HG02852 (cell line): ENCODE results near the gene ARID1B.
"Not testable (repeated sequence)": the region's sequence is repeated elsewhere in the genome, so short reads cannot be mapped to it uniquely, and the experiment has no call there.

ENCODE experiments used
- ATAC-seq: cut with Tn5 transposase; IDR thresholded peaks from one replicate; pipeline ENCODE4 v1.9.1; 2021; ENCODE audit warnings: mild to moderate bottlenecking, moderate library complexity; ENCODE audit not compliant: unreplicated experiment

Gene ARID1B

DNA sequence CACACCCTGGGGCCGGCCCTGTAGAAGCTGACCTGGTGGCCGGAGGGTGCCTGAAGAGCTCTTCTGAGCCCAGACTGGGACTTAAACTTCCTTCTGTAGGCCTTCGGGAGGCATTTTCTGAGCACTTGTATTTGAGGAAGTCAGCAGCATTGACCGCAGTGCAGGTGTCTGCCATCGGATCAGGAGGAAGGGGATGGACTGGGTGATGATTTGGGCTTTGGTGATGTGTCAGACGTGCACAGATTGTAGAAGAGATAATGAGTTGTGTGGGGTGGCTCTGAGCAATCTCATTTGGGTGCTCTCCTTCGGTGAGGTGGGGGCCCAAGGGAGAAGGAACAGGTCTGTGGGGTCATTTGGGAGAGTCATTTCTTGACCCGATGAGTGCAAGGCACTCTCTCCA is 150.9 kb downstream of the ARID1B start:
- no peak for ATAC-seq

DNA sequence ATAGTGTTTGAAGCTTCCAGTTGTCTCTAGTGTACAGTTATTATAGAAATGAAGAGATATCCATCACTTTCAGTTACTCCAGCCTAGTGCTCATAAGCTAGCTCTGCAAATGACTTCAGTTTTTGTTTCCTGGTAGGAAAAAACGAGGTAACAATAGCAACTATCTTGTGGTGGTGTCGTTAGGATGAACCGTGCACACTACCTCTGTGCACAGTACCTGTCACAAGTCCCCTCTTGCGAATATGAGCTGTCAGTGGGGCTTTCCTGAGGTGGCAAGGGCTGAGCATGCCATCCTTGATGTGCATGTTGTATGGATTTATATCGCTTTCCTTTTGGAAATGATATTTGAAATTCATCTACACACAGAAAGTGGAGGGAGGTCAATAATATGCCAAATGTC is 151.8 kb downstream of the ARID1B start:
- no peak for ATAC-seq

DNA sequence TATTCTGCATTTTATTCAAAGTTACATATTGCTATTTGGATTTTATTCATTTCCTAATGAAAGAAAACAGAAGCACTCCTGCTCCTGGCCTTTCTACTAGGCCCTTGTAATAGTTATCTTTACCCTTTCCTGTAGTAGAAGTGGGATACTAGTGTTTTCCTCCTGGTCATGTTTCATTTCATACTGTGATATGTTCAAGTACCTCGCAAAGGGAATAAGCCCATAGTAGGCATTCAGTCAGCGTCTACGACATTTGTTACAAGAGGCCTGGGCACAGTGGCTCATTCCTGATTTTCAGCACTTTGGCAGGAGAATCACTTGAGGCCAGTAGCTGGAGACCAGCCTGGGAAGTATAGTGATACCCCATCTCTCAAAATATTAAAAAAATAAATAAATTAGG is 154.1 kb downstream of the ARID1B start:
- no peak for ATAC-seq

DNA sequence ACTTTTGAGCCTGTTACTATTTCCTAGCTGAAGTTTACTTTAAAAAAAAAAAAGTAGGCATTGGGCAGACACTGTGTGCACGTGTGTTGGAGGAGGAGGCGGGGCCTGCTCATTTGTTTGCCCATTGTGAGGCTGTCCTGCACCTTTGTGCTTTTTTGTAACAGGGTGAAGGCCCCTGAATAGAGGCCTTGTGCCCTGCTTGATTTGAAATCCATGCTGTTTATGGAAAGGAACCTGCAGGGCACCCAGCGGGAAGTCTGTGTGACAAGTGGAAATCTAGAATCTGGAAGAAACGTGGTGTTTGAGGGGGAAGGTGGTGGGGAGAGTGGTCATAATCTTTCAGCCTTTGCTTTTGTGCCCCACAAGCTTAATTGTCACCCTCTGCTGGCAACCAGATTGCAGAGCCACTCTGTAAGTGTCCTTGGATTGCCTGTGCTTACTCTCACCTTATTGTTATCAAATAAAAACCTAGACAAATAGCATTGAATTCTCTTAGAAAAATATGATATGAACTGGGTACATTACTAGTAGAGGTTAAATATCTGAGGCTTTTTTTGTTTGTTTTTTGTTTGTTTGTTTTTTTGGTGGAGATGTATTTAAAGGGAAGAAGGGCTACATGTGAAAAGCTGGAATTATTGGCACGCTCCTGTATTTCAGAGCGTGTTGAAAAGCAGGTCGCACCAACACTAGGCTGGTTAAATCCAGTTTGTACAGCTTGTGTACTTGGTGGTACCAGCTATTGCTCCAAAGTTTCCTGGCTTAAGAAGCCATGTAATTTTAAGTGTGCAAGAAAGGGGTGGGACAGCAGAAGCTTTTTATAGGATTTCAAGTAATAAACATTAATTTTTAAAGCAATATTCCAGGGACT is 156.3 kb downstream of the ARID1B start:
- no peak for ATAC-seq

DNA sequence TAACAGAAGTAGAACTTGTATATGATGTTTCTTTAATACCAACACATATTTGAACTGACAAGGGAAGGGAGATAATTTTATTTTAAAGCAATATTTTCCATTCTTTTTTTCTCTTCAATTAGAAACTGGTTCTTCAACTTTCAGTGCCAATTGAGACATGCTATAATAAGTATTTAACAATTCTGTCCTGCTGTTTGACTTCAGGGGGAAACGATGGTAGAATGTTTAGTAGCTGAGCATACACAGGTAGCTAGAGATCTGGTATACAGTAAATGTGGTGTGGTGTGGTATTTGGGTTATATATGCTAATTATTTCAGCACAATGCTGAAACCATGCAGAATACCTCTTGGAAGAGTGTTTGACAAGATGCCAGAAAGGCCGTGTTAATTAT is 156.9 kb downstream of the ARID1B start:
- ATAC-seq = no peak

DNA sequence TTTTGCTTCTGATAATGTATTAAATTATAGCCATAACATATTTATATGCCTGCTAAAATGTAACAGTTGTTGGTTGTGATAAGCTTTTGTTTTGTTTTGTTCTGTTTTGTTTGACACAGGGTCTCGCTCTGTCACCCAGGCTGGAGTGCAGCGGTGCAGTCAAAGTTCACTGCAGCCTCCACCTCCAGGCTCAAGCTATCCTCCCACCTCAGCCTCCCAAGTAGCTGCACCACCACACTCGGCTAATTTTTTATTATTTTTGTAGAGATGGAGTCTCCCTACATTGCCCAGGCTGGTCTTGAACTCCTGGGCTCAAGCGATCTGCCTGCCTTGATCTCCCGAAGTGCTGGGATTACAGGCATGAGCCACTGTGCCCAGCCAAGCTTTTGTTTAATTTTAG is 157.8 kb downstream of the ARID1B start:
- no peak for ATAC-seq

DNA sequence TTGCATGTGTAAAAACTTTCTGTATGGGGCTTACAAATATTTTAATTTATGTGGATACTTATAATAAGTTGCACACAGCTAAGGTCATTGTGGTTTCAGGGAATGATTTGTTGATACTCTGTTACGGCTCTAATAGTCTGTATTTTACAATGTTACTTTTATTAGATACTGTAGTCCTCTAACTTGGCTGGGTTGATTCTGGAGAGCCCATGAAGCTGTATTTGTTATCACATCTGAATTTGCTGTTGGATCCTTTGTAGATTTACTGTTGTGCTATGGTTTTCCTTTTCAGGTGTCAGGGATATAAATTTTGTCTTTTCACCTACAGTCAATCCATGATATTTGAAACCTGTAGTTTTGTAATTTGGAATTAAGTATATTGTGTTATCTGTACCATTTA is 161.0 kb downstream of the ARID1B start:
- ATAC-seq = no peak

DNA sequence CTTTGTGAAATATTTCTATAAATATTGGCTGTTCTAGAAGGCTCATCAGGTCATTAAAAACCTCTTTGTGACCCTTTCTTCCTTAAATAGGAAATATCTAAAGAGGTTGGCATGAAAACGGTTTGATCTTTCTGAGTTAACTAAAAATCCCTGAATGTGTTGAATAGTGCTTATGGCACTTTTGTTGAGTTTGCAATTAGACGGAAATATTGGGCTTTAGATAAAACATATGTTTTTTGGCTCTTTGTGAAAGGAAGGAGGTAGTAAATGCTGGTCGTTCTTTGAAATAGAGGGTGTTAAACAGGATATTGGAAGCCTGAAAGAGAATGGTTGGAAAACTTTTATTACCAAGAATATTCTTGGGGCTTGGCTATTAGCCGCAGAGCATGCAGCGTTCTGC is 163.0 kb downstream of the ARID1B start:
- ATAC-seq = no peak

DNA sequence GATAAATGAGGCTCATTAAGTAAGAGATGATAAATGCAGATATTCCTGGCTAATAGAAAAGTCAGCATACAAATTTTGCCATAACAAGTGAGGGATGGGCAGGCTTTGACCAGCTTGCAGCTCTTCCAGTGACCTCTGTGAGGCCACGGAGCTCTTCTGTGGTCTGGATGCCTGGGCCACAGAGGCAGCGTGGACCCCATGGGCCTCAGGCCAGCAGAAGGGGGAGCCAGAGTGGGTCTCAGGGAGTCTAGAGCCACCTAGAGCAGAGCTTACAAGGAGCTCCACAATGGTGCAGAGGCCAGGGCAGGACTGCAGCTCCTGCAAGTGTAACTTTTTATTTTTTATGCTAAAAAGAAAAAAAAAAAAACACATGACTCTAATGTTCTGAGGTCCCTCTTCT is 165.1 kb downstream of the ARID1B start:
- no peak for ATAC-seq

DNA sequence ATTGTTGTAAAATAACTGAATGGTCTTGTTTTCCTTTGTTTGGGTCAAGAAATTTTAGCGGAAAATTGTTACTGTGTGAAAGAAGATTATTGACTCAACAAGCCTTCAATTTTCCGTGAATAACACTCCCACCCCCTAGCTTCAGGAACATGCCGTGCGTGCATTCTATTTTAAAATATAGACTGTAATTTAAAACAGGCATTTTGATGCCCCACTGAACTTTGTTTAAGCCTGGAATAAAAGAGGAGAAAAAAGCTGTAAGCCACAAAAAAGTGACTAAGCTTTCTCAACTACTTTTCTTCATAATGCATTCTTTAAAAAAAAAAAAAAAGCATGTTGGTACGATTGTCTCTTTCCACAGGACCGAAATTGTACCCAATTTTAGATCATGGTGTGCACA is 166.0 kb downstream of the ARID1B start:
- ATAC-seq = no peak

DNA sequence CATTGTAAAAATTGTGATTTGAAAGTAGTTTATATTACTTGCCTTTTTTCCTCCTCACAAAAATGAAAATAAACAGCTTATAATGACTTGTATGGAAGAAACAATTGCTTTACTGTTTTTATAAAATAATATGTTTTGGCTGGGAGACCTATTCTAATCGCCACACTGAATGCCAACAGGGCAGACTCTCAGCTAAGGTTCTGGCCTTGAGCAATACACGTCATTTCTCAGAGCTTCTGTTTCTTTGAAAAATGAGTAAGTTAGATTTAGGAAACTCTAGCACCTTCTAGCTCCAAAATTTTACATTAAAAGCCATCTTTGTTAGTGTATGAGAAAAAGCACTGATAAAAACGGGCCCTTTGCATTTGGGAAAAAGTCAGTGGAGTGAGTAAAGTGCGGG is 166.6 kb downstream of the ARID1B start:
- no peak for ATAC-seq

DNA sequence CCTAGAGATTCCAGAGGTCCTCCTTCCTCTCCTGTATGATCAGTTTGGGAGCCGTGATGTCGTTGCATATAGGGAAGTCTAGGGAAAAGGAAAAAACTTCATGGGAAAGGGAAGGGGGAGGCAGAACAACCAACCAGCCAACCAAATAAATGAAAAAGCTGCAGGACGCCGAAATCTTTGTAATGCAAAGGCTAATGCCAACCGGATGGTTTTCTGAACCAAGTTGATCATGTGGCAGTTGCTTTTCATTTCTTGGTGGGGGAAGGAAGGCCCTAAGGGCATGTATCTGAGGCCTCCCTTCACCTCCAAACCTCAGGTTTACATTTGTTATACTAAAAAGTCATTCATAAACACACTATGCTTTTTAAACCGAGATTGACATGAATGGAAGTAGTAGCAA is 167.2 kb downstream of the ARID1B start:
- ATAC-seq = no peak

DNA sequence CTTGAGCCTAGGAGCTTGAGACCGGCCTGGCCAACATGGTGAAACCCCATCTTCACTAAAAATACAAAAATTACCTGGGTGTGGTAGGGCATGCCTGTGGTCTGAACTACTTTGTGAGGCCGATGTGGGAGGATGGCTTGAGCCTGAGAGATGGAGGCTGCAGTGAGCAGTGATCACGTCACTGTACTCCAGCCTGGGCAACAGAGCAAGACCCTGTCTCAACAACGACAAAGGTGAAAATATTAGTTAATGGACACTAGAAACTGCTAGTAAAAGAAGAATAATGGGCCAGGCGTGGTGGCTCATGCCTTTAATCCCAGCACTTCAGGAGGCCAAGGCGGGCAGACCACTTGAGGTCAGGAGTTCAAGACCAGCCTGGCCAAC is 168.6 kb downstream of the ARID1B start:
- ATAC-seq = not testable (repeated sequence)

DNA sequence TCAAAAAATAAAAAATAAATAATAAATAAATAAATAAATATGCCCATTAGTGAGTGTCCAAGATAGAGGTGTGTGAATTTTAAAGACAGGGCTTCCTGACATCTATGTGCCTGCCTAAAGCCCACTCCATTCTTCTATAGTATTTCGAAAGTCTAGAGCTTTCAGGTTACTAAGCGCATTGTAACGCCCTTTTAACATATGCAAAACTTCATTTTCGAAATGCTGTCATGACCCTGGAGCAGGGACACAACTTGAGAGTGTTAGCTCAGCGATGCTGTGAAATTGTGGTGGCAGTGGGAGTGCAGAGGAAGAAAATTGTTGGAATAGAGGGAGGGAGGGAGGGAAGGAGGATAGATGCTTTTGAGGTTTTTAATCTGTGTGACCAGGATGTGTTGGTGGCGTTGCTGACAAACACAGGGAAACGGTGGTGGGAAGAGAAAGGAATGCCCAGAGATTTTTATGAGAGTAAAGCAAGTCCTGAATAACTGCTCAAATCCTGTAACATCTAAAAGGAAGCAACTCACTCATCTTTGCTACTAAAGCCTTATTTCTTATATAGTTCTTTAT is 169.3 kb downstream of the ARID1B start:
- ATAC-seq = no peak

DNA sequence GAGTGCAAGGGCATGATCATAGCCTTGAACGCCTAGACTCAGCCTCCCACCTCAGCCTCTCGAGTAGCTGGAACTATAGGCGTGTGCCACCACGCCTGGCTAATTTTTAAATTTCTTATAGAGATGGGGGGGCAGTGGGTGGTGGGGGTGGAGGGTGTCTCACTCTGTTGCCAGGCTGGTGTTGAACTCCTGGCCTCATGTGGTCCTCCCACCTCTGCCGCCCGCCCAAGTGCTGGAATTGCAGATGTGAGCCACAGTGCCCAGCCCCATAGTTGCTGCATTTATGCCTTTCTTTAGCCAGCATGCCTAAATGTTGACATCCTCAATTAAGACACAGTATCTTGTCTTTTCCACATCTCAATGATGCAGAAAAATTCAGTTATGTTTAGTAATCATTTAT is 171.1 kb downstream of the ARID1B start:
- no peak for ATAC-seq

DNA sequence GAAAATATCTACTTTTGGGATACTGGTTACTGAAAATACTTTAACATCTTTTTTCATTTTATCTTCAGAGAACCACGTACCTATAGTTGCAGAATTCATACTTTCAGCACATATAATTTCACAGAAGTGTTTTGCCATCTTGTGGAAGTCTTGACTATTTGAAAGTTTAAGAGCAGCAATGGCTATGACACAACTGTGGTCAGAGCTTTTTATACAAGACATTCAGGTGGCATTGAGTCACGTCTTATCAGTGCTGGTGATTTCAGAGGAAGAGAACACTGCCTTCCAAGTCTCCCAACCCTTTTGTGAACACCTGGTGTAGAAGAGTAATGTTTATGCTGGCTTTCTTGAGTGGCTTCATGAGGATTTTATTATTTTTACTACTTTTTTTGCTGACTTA is 171.6 kb downstream of the ARID1B start:
- ATAC-seq = no peak

DNA sequence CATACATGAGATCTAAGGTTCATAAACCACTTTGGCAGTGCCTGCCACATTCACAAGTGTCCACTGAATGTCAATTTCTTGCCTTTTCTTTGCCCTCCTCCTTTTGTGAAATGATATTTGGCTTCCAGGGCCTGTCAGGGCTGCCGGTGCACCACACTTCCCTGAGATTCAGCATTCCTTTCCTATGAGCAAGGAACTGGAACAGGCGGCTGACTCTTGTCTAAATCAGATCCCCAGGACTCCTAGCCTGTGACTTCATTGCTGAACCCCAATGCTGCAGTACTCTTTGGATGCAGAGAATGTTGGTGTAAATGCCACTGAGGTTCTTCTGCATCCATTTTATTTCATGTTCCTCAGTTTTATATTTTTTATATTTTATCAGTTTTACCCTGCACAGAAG is 172.2 kb downstream of the ARID1B start:
- no peak for ATAC-seq

DNA sequence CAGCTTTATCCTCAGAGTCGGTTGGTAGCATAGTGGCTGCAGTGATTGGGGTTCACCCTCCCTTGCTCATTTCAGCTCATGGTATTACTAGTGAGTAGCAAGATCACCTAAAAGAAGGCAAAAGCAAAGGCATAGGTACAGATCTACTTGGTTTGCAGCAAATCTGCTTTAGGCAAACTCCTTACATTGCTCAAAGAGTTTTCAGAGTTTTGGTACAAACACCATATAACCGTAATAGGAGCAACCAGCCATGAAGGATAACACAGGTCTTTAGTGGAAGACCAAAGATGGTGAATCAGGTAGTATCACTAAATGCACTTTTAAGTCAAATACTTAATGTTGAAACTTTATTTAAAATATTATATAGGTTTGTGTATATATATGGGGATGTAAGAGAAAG is 172.9 kb downstream of the ARID1B start:
- no peak for ATAC-seq

DNA sequence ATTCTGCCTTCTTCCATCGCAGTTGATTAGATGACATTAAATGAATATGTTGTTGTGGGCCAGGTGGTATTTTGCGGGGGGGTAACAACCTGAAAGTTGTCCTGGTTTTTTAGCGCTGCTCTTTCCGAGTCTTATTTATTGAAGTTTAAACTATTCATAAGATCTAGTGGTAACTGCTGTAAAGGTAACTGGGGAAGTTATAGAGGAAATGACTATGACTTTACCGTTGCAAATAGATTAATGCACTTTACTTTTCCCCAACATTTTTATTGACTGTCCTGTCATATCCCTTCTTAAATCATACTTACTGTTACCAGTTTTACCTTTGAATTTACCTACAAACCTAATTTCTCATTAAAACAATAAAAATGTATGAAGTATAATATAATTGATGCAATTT is 173.4 kb downstream of the ARID1B start:
- no peak for ATAC-seq

DNA sequence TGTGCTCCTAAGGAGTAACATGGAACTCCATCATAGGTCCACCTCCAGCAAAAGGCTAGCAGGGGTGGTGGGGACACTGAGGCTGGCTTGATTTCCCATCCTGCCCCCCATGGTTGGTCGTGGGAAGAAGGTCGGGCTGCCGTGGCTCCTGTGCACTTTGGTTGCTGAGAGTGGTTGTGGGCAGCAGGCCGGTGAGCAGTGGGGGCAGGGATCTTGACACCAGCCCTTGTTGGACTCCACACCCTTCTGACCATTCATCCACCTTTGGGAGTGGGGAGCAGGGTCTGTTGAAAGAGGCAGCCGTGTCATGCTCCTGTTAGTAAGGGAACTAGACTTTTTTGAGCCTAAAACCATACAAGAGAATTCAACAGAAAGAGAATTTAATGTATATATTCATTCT is 175.2 kb downstream of the ARID1B start:
- no peak for ATAC-seq

DNA sequence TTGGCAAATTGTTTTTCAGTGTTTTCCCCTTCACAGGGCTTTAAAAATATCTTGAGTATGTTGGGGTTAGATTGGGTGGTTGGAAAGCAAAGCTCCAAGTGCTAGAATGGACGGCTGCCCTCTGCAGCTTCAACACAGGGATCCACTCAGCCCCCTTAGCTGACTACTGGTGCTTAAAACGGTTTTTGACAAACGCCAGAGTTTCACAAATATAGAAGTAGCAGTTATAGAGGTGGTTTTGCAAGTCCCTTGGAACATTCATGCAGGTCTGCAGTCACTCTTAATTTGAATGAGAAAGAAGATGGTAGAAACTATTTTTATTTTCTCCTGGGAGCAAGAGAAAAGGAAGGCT is 175.9 kb downstream of the ARID1B start:
- ATAC-seq = no peak

DNA sequence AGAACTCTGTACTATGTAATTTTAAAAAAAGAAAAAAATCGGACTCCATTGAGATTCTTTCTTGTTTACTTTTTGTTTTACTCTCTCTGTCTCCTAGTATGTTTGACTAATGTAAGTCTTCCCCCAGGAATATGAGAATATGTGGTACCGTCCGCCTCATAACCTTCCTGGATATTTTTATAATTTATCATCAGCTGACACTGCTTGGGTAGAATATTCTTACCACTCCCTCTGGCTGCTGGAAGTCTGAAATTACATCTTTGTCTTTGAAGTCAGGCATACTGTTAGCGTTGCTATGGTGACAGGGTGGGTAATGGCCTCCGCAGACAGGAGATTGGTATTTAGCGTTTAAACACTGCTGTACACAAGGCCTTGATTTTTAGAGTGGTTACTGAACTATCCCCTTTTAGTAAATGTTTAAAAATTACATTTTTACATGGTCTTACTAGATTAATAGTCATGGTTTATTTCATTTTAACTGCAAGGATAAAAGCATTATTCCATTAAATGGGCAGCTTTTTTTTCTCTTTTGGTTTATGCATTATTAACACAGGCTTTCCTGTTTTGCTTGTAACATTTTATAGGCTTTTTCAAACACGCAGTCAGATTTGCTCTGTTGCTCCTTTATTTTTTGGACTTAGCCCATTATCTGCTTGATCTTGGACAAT is 176.4 kb downstream of the ARID1B start:
- ATAC-seq = no peak
